Cardiac muscle cell (in vitro differentiated cells and primary cell): ENCODE measurements around the gene EXOSC9. TPM values are rescaled to one million over a fixed set of nuclear protein-coding genes. Genes with fewer than 3 reads are reported as not detected.

Source experiments
- DNase-seq, 2 donors: peaks; one replicate each; pipeline versions ENCODE4 v3.0.0 to v3.0.0-alpha.2; 2010 to 2017; ENCODE audit warnings: low read depth in 1 of 2, low spot score in 1 of 2
- H3K27ac ChIP-seq: fragments of 200-600 bp; sonication (generic); 2 replicates; pipeline ENCODE4 v1.5.1; 2016
- H3K27me3 ChIP-seq: fragments of 200-600 bp; sonication (generic); 2 replicates; pipeline ENCODE4 v1.6.0; 2016; ENCODE audit warnings: control low read depth
- H3K36me3 ChIP-seq: fragments of 200-600 bp; sonication (generic); 2 replicates; pipeline ENCODE4 v1.5.1; 2016; ENCODE audit warnings: control low read depth
- H3K4me1 ChIP-seq: fragments of 200-600 bp; sonication (generic); 2 replicates; pipeline ENCODE4 v1.8.1; 2017; ENCODE audit warnings: low read depth, mild to moderate bottlenecking, mixed run types
- H3K4me3 ChIP-seq: fragments of 200-600 bp; sonication (generic); 2 replicates; pipeline ENCODE4 v1.5.1; 2016; ENCODE audit warnings: mild to moderate bottlenecking
- H3K9me3 ChIP-seq: fragments of 200-600 bp; sonication (generic); 2 replicates; pipeline ENCODE4 v1.5.1; 2017; ENCODE audit warnings: low read depth, mild to moderate bottlenecking, control low read depth
- CTCF ChIP-seq: IDR thresholded peaks from 2 replicates; pipeline ENCODE4 v1.5.1; 2012; ENCODE audit warnings: low read depth, mild to moderate bottlenecking, low read length
- polyA plus RNA-seq: library from polyadenylated mRNA; unstranded; fragments of >200 nt; fragmentation: Nextera tagmentation; extraction: Ambion mirVana; gene quantifications from 2 replicates; pipeline ENCODE4 v1.2.1, GENCODE V29; 2016
- total RNA-seq: library from RNA; depleted of rRNA; stranded (reverse); fragments of >200 nt; gene quantifications from 2 replicates; pipeline ENCODE4 v1.2.3, GENCODE V29; 2016

The EXOSC9 gene
- total and polyA plus RNA-seq, 2 experiments from 2014 or later, result 29.1 to 33.0 TPM

DNA sequence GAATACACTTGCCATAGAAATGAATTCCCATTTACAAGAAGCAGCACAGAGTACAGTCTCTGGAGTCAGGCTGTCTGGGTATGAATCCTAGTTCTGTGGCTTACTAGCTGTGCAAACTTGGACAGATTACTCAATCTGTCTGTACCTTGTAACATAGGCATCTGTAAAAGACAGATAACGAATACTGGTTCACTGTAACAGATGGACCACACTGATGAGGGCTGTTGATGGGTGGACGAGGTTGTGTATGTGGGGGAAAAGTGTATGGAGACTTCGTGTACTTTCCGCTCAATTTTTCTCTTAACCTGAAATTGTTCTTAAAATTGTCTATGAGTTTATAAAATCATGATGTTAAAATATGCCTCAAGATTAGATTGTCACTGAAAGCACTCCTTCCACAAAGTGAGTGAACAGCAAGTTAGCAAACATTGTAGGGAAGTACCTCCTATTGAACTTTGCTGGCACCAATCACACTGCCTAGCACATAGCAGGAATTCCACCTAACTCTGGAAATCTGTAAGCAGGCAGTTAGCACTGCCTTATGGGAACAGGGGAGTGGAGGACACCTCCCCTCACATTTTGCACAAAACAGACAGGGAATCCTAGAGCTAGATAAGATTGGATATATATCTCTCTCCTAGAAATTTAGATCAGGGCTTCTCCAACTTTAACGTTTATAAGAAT, 6.5 kb upstream of the EXOSC9 start:
- TF ChIP-seq CTCF, result no peak
- Histone ChIP-seq H3K4me3 (no peak overlapping the region), H3K9me3 (no peaks in the 10 kb centered on the region), H3K36me3 (no peaks in the 10 kb centered on the region), H3K27me3 (peaks cover 5% of the 10 kb centered on the region), H3K27ac (no peak overlapping the region), H3K4me1 (no peaks in the 10 kb centered on the region)
- DNase-seq, result peak; percentile 12 to 46

DNA sequence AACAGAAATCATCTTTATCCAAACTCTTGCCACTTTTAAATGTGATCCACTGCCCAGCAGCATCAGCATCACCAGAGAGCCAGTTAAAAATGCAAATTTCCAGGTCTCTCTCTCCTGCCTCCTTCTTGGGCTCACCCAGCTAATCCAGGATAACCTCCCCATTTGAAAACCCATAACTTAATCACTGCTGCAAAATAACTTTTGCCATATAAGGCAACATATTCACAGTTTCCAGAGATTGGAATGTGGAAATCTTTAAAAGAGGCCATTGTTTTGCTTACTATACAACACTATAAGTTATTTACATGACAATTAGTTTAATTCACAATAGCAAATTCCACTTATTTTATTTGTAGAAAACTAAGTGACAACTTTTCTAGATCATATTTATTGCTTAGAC, 4.8 kb upstream of the EXOSC9 start:
- H3K9me3 ChIP-seq, result no peaks in the 10 kb centered on the region
- no peak overlapping the region for H3K27ac ChIP-seq
- H3K36me3 ChIP-seq, result no peaks in the 10 kb centered on the region
- no peaks in the 10 kb centered on the region for H3K27me3 ChIP-seq
- H3K4me1 ChIP-seq, result no peaks in the 10 kb centered on the region
- TF ChIP-seq CTCF, result no peak
- DNase-seq, result no peak
- no peak overlapping the region for H3K4me3 ChIP-seq

- no peaks in the 10 kb centered on the region for H3K9me3 ChIP-seq
- H3K27me3 ChIP-seq, result no peaks in the 10 kb centered on the region
- H3K36me3 ChIP-seq, result peaks cover 17% of the 10 kb centered on the region
- no peak for TF ChIP-seq CTCF
- H3K4me3 ChIP-seq, result no peak overlapping the region
- H3K4me1 ChIP-seq, result peaks cover 6% of the 10 kb centered on the region
- no peak overlapping the region for H3K27ac ChIP-seq
- DNase-seq, result no peak
Observed at GRCh38 chr4:121799208-121799823, 1.8 kb upstream of the EXOSC9 start.

DNA sequence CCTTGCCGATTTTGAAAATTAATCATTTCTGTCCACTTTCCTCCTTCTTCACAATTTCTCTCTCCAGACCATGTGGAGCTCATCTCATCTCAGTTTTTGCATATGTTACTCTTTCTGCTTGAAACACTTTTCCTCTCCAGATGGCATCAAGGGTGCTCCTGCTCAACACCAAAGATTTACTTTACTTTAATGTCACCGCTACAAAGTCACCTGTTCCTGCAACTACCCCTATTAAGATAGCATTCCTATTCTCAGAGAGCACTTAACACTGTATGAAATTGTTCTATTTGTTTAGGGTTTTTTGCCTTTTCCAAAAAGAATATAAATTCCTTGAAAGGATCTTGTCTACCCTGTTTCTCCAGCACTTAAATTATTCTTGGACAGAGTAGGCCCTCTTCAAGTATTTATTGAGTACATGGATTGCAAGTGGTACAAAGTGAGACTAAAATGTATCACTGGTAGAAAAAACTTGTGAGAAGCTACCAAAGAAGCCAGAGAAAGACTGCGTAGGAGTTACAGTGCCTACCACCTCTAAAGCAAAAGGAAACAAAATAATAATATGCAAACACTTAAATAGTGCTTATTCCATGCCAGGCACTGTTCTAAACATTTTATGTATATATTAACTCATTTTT, 1.1 kb upstream of the EXOSC9 start:
- Histone ChIP-seq H3K4me3 (no peak overlapping the region), H3K27ac (no peak overlapping the region), H3K4me1 (peaks cover 6% of the 10 kb centered on the region), H3K9me3 (no peaks in the 10 kb centered on the region), H3K27me3 (no peaks in the 10 kb centered on the region), H3K36me3 (peaks cover 23% of the 10 kb centered on the region)
- no peak for TF ChIP-seq CTCF
- DNase-seq, result no peak

DNA sequence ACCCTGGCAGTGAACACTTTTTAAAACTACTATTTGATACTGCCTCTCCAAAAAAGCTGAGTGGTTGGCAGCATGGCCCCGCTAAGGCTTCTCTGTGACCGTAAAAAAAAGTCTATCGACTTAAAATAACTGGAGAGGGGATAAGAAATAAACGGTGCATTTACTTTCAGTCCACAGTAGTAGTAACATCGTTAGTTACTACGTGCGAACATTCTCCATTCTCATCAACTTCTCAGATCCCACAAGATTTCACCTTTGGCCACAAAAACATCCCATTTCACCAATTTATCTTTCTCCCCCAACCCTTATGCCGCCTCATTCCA, 524 bp upstream of the EXOSC9 start:
- Histone ChIP-seq H3K4me1 (peaks cover 6% of the 10 kb centered on the region), H3K4me3 (peak overlapping the region; percentile 76), H3K27me3 (no peaks in the 10 kb centered on the region), H3K27ac (peak overlapping the region; percentile 92), H3K36me3 (peaks cover 28% of the 10 kb centered on the region), H3K9me3 (no peaks in the 10 kb centered on the region)
- DNase-seq, result no peak
- TF ChIP-seq CTCF, result no peak
